GM18517 (cell line): Measurements from ENCODE around the gene POLR1D.
A peak's percentile ranks its signal among the peaks of the same experiment; 100 is the strongest.

Source experiments
- ATAC-seq: cut with Tn5 transposase; IDR thresholded peaks from one replicate; pipeline ENCODE4 v1.9.1; 2021; ENCODE audit warnings: mild to moderate bottlenecking, moderate library complexity; ENCODE audit not compliant: unreplicated experiment

Gene POLR1D

GRCh38 chr13:27621366-27622101, at the start of gene POLR1D:
Gene POLR1D (plus strand): TSS chr13:27621892. CDS start chr13:27621984, 92 bp downstream.
- ATAC-seq: peak; percentile 51

GRCh38 chr13:27572234-27572901, 49.3 kb upstream of the POLR1D start:
- no peak for ATAC-seq

GRCh38 chr13:27573265-27573664, 48.4 kb upstream of the POLR1D start:
- no peak for ATAC-seq

- no peak for ATAC-seq
Observed at GRCh38 chr13:27574661-27575060, 47.0 kb upstream of the POLR1D start.

- ATAC-seq: no peak
Observed at GRCh38 chr13:27578121-27579030, 43.3 kb upstream of the POLR1D start.

- ATAC-seq: no peak
Observed at GRCh38 chr13:27583645-27584044, 38.0 kb upstream of the POLR1D start.

- no peak for ATAC-seq
Observed at GRCh38 chr13:27587095-27587746, 34.5 kb upstream of the POLR1D start.

- no peak for ATAC-seq
Observed at GRCh38 chr13:27588405-27588804, 33.3 kb upstream of the POLR1D start.

GRCh38 chr13:27592865-27593264, 28.8 kb upstream of the POLR1D start:
- ATAC-seq: no peak

GRCh38 chr13:27593267-27593666, 28.4 kb upstream of the POLR1D start:
- ATAC-seq: no peak

GRCh38 chr13:27595055-27595811, 26.5 kb upstream of the POLR1D start:
- no peak for ATAC-seq

- no peak for ATAC-seq
Observed at GRCh38 chr13:27599096-27599495, 22.6 kb upstream of the POLR1D start.

GRCh38 chr13:27599845-27600553, 21.7 kb upstream of the POLR1D start:
- no peak for ATAC-seq

- no peak for ATAC-seq
Observed at GRCh38 chr13:27600711-27601110, 21.0 kb upstream of the POLR1D start.

GRCh38 chr13:27601208-27601607, 20.5 kb upstream of the POLR1D start:
- no peak for ATAC-seq

- ATAC-seq: no peak
Observed at GRCh38 chr13:27601803-27602202, 19.9 kb upstream of the POLR1D start.

- no peak for ATAC-seq
Observed at GRCh38 chr13:27605099-27605498, 16.6 kb upstream of the POLR1D start.

GRCh38 chr13:27605610-27606200, 16.0 kb upstream of the POLR1D start:
- ATAC-seq: no peak

GRCh38 chr13:27607125-27607524, 14.6 kb upstream of the POLR1D start:
- ATAC-seq: no peak
